Measurements from ENCODE around the gene FBRS. TPM values are rescaled to one million over a fixed set of nuclear protein-coding genes. Genes with fewer than 3 reads are reported as not detected.

The FBRS gene
- total and polyA plus RNA-seq, 2 of the 13 experiments (the other 11 are each of a cell fraction or from before 2014, with no cell fraction given): 13.7 to 16.2 TPM

DNA sequence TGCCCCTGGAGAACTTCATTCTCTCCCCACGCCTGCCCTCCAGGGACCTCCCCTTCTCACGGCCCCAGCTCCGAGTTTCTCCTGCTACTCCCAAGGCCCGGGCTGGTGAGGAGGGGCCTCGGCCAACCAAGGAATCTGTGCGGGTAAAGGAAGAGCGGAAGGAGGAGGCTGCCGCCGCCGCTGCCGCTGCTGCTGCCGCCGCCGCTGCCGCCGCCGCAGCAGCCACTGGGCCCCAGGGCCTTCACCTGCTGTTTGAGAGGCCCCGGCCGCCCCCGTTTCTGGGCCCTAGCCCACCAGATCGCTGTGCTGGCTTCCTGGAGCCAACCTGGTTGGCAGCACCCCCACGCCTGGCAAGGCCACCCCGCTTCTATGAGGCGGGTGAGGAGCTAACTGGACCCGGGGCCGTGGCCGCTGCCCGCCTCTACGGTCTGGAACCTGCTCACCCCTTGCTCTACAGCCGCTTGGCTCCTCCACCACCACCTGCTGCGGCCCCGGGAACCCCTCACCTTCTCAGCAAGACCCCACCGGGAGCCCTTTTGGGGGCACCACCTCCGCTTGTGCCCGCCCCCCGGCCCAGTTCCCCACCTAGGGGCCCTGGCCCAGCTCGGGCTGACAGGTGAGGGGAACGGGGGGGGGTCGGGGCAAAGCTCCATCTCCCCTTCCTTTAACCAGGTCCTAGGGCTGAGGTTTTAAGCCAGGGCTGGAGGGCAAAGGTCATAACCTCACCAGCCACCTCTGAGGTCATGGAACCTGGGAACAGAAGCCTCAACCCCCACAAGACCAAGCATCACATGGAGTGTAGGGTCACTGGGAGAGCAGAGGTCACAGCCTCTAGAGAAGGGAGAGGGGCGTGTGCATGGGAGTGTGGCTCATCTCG, 11.0 kb downstream of the FBRS start:
- H3K9me3 ChIP-seq (ENCODE audit: low read length): no peaks in the 10 kb centered on the region
- H3K4me1 ChIP-seq (ENCODE audit: insufficient read depth, low read length): no peaks in the 10 kb centered on the region
- H3K4me3 ChIP-seq (replicated peaks in 1 of 3; ENCODE audit: insufficient read depth in 1 of 3, low read depth in 2 of 3, low read length in 3 of 3): no peak overlapping the region
- intact Hi-C loops (cut with micrococcal nuclease; ENCODE audit: unreplicated experiment) (no loop called here), in situ Hi-C loops (cut with HindIII; ENCODE audit: extremely low pct_ligation_motif_present, low pct_unique_long_range_greater_than_20kb) (loop anchor here (25.0 kb wide), 1 partner anchor 857 kb away; the partner anchor contains the start of genes MAZ, MVP, PAGR1 and PRRT2)
- no peaks in the 10 kb centered on the region for H3K27me3 ChIP-seq (ENCODE audit: control insufficient read depth in 1 of 2, insufficient read depth in 2 of 2, low read length in 2 of 2)
- no peak overlapping the region for H3K27ac ChIP-seq (ENCODE audit: extremely low read length, insufficient read depth, low read length)
- H4K20me1 ChIP-seq (ENCODE audit: insufficient read depth, low read length): no peaks in the 10 kb centered on the region; the same call in 1 of the 2 replicates
- no peaks in the 10 kb centered on the region for H3K79me2 ChIP-seq (ENCODE audit: insufficient read depth, low read length)
- ATAC-seq (no peak), DNase-seq (ENCODE audit: low spot score) (no peak), FAIRE-seq (no peak)
- no peak overlapping the region for H3K9ac ChIP-seq (ENCODE audit: insufficient read depth, low read depth, low read length)
- ChIA-PET CTCF (ENCODE audit: low intra/inter-chr PET ratio, low total read pairs) (no interaction called here), POLR2A (interaction anchor here (1.3 kb wide), 1 partner anchor 9 kb away, joined by 3 read pairs; no protein-coding TSS in a partner anchor)
- no TSS peak for BruUV-seq (replicated peaks)
- peaks cover 36 to 55% of the 10 kb centered on the region in 2 experiments for H3K36me3 ChIP-seq (replicated peaks in 1 of 2; ENCODE audit: control insufficient read depth in 1 of 2, insufficient read depth in 2 of 2, low read length in 2 of 2)
- no peak overlapping the region for H2AFZ ChIP-seq (ENCODE audit: low read length)
- WGBS (ENCODE audit: low lambda C conversion rate): 95% methylated on average over 40 of the region's 41 CpGs
- H3K4me2 ChIP-seq (ENCODE audit: low read depth, low read length): no peak overlapping the region
- TF ChIP-seq NR2C2 (CRISPR knock-in tag; IDR thresholded peaks at IDR 0.05; ENCODE audit: borderline replicate concordance) (peak; percentile 45; the same call in 1 of the 2 replicates), NR2F2 (IDR thresholded peaks at IDR 0.05; ENCODE audit: borderline replicate concordance, low read depth) (peak; percentile 49; the same call in 1 of the 2 replicates), ATF7-NPFF (CRISPR knock-in tag; IDR thresholded peaks at IDR 0.05; ENCODE audit: low read depth) (no peak), AGO2 (optimal IDR thresholded peaks at IDR 0.05; ENCODE audit: low read depth, low read length) (peak; percentile 72), NR2F6 (IDR thresholded peaks at IDR 0.05) (peak; percentile 54; the same call in 1 of the 2 replicates), NR2F6 (CRISPR knock-in tag; IDR thresholded peaks at IDR 0.05) (peak; percentile 9; the same call in 1 of the 2 replicates), ZNF747 (CRISPR knock-in tag; IDR thresholded peaks at IDR 0.05; ENCODE audit: borderline replicate concordance) (no peak), ZNF556 (CRISPR knock-in tag; IDR thresholded peaks at IDR 0.05; ENCODE audit: borderline replicate concordance) (no peak)
- TF ChIP-seq, protein P1, sequence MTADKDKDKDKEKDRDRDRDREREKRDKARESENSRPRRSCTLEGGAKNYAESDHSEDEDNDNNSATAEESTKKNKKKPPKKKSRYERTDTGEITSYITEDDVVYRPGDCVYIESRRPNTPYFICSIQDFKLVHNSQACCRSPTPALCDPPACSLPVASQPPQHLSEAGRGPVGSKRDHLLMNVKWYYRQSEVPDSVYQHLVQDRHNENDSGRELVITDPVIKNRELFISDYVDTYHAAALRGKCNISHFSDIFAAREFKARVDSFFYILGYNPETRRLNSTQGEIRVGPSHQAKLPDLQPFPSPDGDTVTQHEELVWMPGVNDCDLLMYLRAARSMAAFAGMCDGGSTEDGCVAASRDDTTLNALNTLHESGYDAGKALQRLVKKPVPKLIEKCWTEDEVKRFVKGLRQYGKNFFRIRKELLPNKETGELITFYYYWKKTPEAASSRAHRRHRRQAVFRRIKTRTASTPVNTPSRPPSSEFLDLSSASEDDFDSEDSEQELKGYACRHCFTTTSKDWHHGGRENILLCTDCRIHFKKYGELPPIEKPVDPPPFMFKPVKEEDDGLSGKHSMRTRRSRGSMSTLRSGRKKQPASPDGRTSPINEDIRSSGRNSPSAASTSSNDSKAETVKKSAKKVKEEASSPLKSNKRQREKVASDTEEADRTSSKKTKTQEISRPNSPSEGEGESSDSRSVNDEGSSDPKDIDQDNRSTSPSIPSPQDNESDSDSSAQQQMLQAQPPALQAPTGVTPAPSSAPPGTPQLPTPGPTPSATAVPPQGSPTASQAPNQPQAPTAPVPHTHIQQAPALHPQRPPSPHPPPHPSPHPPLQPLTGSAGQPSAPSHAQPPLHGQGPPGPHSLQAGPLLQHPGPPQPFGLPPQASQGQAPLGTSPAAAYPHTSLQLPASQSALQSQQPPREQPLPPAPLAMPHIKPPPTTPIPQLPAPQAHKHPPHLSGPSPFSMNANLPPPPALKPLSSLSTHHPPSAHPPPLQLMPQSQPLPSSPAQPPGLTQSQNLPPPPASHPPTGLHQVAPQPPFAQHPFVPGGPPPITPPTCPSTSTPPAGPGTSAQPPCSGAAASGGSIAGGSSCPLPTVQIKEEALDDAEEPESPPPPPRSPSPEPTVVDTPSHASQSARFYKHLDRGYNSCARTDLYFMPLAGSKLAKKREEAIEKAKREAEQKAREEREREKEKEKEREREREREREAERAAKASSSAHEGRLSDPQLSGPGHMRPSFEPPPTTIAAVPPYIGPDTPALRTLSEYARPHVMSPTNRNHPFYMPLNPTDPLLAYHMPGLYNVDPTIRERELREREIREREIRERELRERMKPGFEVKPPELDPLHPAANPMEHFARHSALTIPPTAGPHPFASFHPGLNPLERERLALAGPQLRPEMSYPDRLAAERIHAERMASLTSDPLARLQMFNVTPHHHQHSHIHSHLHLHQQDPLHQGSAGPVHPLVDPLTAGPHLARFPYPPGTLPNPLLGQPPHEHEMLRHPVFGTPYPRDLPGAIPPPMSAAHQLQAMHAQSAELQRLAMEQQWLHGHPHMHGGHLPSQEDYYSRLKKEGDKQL (CRISPR knock-in tag; IDR thresholded peaks at IDR 0.05; ENCODE audit: low read depth): no peak
- TF ChIP-seq, protein P2, sequence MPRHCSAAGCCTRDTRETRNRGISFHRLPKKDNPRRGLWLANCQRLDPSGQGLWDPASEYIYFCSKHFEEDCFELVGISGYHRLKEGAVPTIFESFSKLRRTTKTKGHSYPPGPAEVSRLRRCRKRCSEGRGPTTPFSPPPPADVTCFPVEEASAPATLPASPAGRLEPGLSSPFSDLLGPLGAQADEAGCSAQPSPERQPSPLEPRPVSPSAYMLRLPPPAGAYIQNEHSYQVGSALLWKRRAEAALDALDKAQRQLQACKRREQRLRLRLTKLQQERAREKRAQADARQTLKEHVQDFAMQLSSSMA (CRISPR knock-in tag; IDR thresholded peaks at IDR 0.05): no peak
- TF ChIP-seq, protein P3, sequence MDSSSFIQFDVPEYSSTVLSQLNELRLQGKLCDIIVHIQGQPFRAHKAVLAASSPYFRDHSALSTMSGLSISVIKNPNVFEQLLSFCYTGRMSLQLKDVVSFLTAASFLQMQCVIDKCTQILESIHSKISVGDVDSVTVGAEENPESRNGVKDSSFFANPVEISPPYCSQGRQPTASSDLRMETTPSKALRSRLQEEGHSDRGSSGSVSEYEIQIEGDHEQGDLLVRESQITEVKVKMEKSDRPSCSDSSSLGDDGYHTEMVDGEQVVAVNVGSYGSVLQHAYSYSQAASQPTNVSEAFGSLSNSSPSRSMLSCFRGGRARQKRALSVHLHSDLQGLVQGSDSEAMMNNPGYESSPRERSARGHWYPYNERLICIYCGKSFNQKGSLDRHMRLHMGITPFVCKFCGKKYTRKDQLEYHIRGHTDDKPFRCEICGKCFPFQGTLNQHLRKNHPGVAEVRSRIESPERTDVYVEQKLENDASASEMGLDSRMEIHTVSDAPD (CRISPR knock-in tag; IDR thresholded peaks at IDR 0.05): no peak
- TF ChIP-seq, protein P4, sequence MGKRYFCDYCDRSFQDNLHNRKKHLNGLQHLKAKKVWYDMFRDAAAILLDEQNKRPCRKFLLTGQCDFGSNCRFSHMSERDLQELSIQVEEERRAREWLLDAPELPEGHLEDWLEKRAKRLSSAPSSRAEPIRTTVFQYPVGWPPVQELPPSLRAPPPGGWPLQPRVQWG (CRISPR knock-in tag; IDR thresholded peaks at IDR 0.05; ENCODE audit: borderline replicate concordance, low read depth): no peak
- TF ChIP-seq, protein P5, sequence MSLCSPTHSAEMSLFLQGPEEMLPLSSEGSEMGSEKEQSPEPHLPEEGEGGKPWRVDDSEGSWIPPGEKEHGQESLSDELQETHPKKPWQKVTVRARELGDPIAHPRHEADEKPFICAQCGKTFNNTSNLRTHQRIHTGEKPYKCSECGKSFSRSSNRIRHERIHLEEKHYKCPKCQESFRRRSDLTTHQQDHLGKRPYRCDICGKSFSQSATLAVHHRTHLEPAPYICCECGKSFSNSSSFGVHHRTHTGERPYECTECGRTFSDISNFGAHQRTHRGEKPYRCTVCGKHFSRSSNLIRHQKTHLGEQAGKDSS (CRISPR knock-in tag; IDR thresholded peaks at IDR 0.05; ENCODE audit: borderline replicate concordance, low read depth): no peak
